K562 (cell line): ENCODE results near the gene SPATC1L. TPM values are rescaled to one million over a fixed set of nuclear protein-coding genes. Genes with fewer than 3 reads are reported as not detected.

ENCODE experiments used
- ATF7 ChIP-seq: fragments of 450-650 bp; IDR thresholded peaks from 2 replicates; pipeline ENCODE4 v1.7.1; 2014; ENCODE audit warnings: mild to moderate bottlenecking, moderate library complexity
- CAMTA2 ChIP-seq: fragments of 250-450 bp; sonication (Bioruptor Pico); conservative IDR thresholded peaks from 2 replicates; pipeline ENCODE4 v1.5.1; 2022
- CBX3 ChIP-seq, 2 experiments: IDR thresholded peaks; 1 replicate in 1 of 2; 2 replicates in 1 of 2; pipeline ENCODE4 v1.6.1; 2012; ENCODE audit warnings: inconsistent platforms in 2 of 2, low read length in 2 of 2, borderline replicate concordance in 1 of 2, control low read depth in 1 of 2
- CREM ChIP-seq: IDR thresholded peaks from 2 replicates; pipeline ENCODE4 v1.6.1; 2014; ENCODE audit warnings: antibody characterized with exemption, low read depth
- FOS ChIP-seq: IDR thresholded peaks from 3 replicates; pipeline ENCODE4 v1.6.1; 2011; ENCODE audit not compliant: insufficient read length; ENCODE audit errors: extremely low read depth
- FOXK2 ChIP-seq, 2 experiments: fragments of 450-650 bp; IDR thresholded peaks in 1 of 2; conservative IDR thresholded peaks in 1 of 2; 2 replicates each; pipeline ENCODE4 v1.6.1; 2016; ENCODE audit warnings: low read depth in 2 of 2, mild to moderate bottlenecking in 1 of 2
- GABPB2 ChIP-seq: fragments of 250-450 bp; sonication (Bioruptor Pico); conservative IDR thresholded peaks from 2 replicates; pipeline ENCODE4 v1.5.1; 2021; ENCODE audit warnings: mild to moderate bottlenecking
- HDAC1 ChIP-seq, 2 experiments: fragments of 450-650 bp; IDR thresholded peaks; 2 replicates each; pipeline ENCODE4 v1.6.1; 2016 to 2017; ENCODE audit warnings: inconsistent platforms in 1 of 2, mild to moderate bottlenecking in 1 of 2, moderate library complexity in 1 of 2
- KLF16 ChIP-seq: IDR thresholded peaks from 2 replicates; pipeline ENCODE4 v1.6.1; 2016; ENCODE audit warnings: antibody characterized with exemption
- NFRKB ChIP-seq: fragments of 450-650 bp; IDR thresholded peaks from 2 replicates; pipeline ENCODE4 v1.6.1; 2016; ENCODE audit warnings: low read depth
- POLR2B ChIP-seq: fragments of 450-650 bp; IDR thresholded peaks from 2 replicates; pipeline ENCODE4 v1.6.1; 2018; ENCODE audit warnings: low read depth; ENCODE audit not compliant: partially characterized antibody
- POLR2G ChIP-seq: fragments of 200-400 bp; formaldehyde crosslinking; IDR thresholded peaks from 2 replicates; pipeline ENCODE4 v1.6.1; 2017; ENCODE audit warnings: low read depth, mild to moderate bottlenecking, antibody characterized with exemption, low read length, moderate library complexity
- SP2 ChIP-seq: IDR thresholded peaks from 2 replicates; pipeline ENCODE4 v1.6.1; 2011; ENCODE audit warnings: mild to moderate bottlenecking, low read depth, low read length, moderate library complexity; ENCODE audit not compliant: poor library complexity, severe bottlenecking; ENCODE audit errors: extremely low read depth
- SRSF9 ChIP-seq: fragments of 200-400 bp; formaldehyde crosslinking; IDR thresholded peaks from 2 replicates; pipeline ENCODE4 v1.6.1; 2017; ENCODE audit warnings: low read depth, low read length, borderline replicate concordance
- TCFL5 ChIP-seq: fragments of 250-450 bp; sonication (Bioruptor Pico); conservative IDR thresholded peaks from 2 replicates; pipeline ENCODE4 v1.6.1; 2021; ENCODE audit warnings: mild to moderate bottlenecking, moderate library complexity, matching md5 sums
- ZBTB17 ChIP-seq: fragments of 450-650 bp; formaldehyde crosslinking; IDR thresholded peaks from 2 replicates; pipeline ENCODE4 v1.4.0; 2020; ENCODE audit warnings: mild to moderate bottlenecking
- ZNF644 ChIP-seq: fragments of 200-800 bp; sonication (Bioruptor generic); IDR thresholded peaks from 2 replicates; pipeline ENCODE4 v1.6.1; 2016; ENCODE audit warnings: low read depth, missing genetic modification characterization, missing compliant biosample characterization
- polyA plus RNA-seq, 8 experiments: library from polyadenylated mRNA; depleted of rRNA in 4 of 8; stranded (reverse) in 5 of 8; unstranded in 3 of 8; fragments of >200 nt; fragmentation: Nextera tagmentation in 2 of 8; fragmentation: Illumina TruSeq in 1 of 8; extraction: Ambion mirVana in 2 of 8; extraction: Trizol in 1 of 8; gene quantifications; 2 replicates each; pipeline versions ENCODE4 v1.2.1 to v1.2.3, GENCODE V29; 2011 to 2014; ENCODE audit warnings: inconsistent platforms in 1 of 8, missing spikeins in 1 of 8
- total RNA-seq, 7 experiments: library from RNA; depleted of rRNA in 6 of 7; stranded (reverse); fragments of >200 nt in 6 of 7; fragmentation: Illumina TruSeq in 2 of 7; extraction: Trizol in 2 of 7; gene quantifications; 2 replicates each; pipeline versions ENCODE4 v1.2.1 to v1.2.3, GENCODE V29; 2011 to 2021; ENCODE audit warnings: low replicate concordance in 1 of 7
- TF ChIP-seq, protein P1 (sequence below): IDR thresholded peaks from 3 replicates; pipeline ENCODE4 v1.6.1; 2011; ENCODE audit warnings: borderline replicate concordance, mild to moderate bottlenecking, moderate library complexity; ENCODE audit not compliant: insufficient read length; ENCODE audit errors: extremely low read depth

SPATC1L gene
- total and polyA plus RNA-seq, 9 of the 15 experiments (the other 6 are each of a cell fraction or from before 2014, with no cell fraction given), result 0.14 to 121 (median 34.0) TPM; not detected in 1

DNA sequence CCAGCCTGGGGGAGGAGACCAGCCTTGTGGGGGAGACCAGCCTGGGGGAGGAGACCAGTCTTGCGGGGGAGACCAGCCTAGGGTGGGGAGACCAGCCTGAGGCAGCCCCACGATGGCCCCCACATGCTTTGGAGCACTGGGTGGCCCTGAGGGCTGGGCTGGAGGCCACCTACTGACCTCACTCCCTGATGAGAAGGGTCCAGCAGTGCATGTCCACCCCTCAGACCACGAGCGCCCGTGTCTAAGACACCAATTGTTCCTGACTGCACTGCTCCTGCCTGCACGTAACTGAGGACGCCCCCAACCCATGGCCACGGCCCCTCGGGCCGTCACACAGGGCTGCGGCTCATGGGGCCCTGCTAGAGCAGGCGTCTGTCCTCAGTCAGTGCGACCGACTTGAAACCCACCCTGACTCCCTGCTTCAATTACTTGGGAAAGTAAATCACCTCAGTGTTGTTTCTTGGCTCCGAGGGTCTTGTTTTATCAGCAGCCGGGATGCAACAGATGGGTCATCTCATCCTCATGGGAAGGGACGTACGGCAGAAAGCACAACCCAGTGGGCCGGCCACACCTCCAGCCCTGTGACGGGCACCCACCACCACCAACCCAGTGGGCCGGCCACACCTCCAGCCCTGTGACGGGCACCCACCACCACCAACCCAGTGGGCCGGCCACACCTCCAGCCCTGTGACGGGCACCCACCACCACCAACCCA is at the start of gene SPATC1L (continued):
- TF ChIP-seq POLR2G (peak; percentile 43; the same call in 1 of the 2 replicates), FOS (peak; percentile 91), SRSF9 (no peak), ATF7 (peak; percentile 57), HDAC1 (IDR thresholded peaks at IDR 0.05) (peak in 1 of 2 experiments; percentile 68; a peak in 2 of 4 replicates), CBX3 (IDR thresholded peaks at IDR 0.05; ENCODE audit: borderline replicate concordance in 1 of 2, low read length in 2 of 2) (peak in 1 of 2 experiments; percentile 7; a peak in 1 of 3 replicates), NFRKB (0 out of 2 replicates have a peak, but pooled peaks have one; percentile 24), FOXK2 (conservative IDR thresholded peaks at IDR 0.05 in 1 of 2, IDR thresholded peaks at IDR 0.05 in 1 of 2; ENCODE audit: low read depth in 2 of 2) (peak in 1 of 2 experiments; percentile 70; a peak in 2 of 4 replicates), ZBTB17 (no peak), GABPB2 (CRISPR knock-in tag) (no peak), CREM (peak; percentile 2), ZNF644 (tag) (no peak), SP2 (peak; percentile 83), CAMTA2 (CRISPR knock-in tag) (0 out of 2 replicates have a peak, but pooled peaks have one; percentile 29), TCFL5 (CRISPR knock-in tag) (no peak), KLF16 (peak; percentile 82), POLR2B (peak; percentile 36)
- TF ChIP-seq, protein P1, sequence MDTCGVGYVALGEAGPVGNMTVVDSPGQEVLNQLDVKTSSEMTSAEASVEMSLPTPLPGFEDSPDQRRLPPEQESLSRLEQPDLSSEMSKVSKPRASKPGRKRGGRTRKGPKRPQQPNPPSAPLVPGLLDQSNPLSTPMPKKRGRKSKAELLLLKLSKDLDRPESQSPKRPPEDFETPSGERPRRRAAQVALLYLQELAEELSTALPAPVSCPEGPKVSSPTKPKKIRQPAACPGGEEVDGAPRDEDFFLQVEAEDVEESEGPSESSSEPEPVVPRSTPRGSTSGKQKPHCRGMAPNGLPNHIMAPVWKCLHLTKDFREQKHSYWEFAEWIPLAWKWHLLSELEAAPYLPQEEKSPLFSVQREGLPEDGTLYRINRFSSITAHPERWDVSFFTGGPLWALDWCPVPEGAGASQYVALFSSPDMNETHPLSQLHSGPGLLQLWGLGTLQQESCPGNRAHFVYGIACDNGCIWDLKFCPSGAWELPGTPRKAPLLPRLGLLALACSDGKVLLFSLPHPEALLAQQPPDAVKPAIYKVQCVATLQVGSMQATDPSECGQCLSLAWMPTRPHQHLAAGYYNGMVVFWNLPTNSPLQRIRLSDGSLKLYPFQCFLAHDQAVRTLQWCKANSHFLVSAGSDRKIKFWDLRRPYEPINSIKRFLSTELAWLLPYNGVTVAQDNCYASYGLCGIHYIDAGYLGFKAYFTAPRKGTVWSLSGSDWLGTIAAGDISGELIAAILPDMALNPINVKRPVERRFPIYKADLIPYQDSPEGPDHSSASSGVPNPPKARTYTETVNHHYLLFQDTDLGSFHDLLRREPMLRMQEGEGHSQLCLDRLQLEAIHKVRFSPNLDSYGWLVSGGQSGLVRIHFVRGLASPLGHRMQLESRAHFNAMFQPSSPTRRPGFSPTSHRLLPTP, result no peak
